Measurements from ENCODE around the gene COL11A2. TPM values are rescaled to one million over a fixed set of nuclear protein-coding genes. Genes with fewer than 3 reads are reported as not detected.

Gene COL11A2
- total and polyA plus RNA-seq, 2 of the 13 experiments (the other 11 are each of a cell fraction or from before 2014, with no cell fraction given) = 0.55 TPM

- TF ChIP-seq ZNF407 (CRISPR knock-in tag; IDR thresholded peaks at IDR 0.05; ENCODE audit: not compliant biosample characterization) (no peak), ZNF256 (CRISPR knock-in tag; conservative IDR thresholded peaks at IDR 0.05) (no peak), AKAP8 (CRISPR knock-in tag; IDR thresholded peaks at IDR 0.05) (peak; percentile 33; the same call in 1 of the 2 replicates), ZNF782 (CRISPR knock-in tag; IDR thresholded peaks at IDR 0.05; ENCODE audit: borderline replicate concordance) (0 out of 2 replicates have a peak, but pooled peaks have one; percentile 37), ZNF577 (CRISPR knock-in tag; IDR thresholded peaks at IDR 0.05; ENCODE audit: borderline replicate concordance, low read depth) (no peak), NFRKB (IDR thresholded peaks at IDR 0.05) (no peak), SSRP1 (CRISPR knock-in tag; IDR thresholded peaks at IDR 0.05) (no peak), NBN (conservative IDR thresholded peaks at IDR 0.05) (no peak), MBNL3 (CRISPR knock-in tag; conservative IDR thresholded peaks at IDR 0.05) (no peak), GPN1 (CRISPR knock-in tag; IDR thresholded peaks at IDR 0.05; ENCODE audit: borderline replicate concordance) (no peak), SRSF4 (IDR thresholded peaks at IDR 0.05; ENCODE audit: low read depth, low read length, poor library complexity, severe bottlenecking) (no peak), ESRRA (CRISPR knock-in tag; IDR thresholded peaks at IDR 0.05; ENCODE audit: low read depth) (0 out of 2 replicates have a peak, but pooled peaks have one; percentile 27), KDM4B (CRISPR knock-in tag; IDR thresholded peaks at IDR 0.05) (peak; percentile 79; the same call in 1 of the 2 replicates), ZFP41 (CRISPR knock-in tag; IDR thresholded peaks at IDR 0.05; ENCODE audit: borderline replicate concordance) (peak; percentile 74; the same call in 1 of the 2 replicates), ZNF580 (CRISPR knock-in tag; IDR thresholded peaks at IDR 0.05; ENCODE audit: borderline replicate concordance, low read depth) (no peak), ASH2L (IDR thresholded peaks at IDR 0.05; ENCODE audit: insufficient read length, low read depth, low read length) (no peak), SMAD1 (CRISPR knock-in tag; IDR thresholded peaks at IDR 0.05; ENCODE audit: borderline replicate concordance, low read depth) (no peak), GMEB2 (CRISPR knock-in tag; IDR thresholded peaks at IDR 0.05; ENCODE audit: low read depth) (no peak)
Measured at GRCh38 chr6:33197431-33198048, 5.3 kb upstream of the COL11A2 start (continued).
